ENCODE results near the gene RHOV.

DNA sequence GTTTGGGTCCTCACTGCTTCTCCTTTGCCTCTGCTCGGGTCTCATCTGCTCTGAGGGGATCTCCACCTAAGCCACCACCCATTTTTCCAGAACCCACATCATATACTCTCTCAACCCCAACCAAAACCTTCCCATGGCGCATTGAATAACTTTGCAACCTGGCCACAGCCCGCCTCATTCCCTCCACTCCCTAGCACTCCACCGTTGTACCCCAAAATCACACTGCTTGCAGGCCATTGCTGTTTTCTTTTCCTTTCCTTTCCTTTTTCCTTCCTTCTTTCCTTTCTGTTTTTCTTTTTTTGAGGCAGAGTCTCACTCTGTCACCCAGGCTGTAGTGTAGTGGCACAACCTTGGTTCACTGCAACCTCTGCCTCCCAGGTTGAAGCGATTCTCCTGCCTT lies 17.1 kb upstream of the RHOV start:
- TF ChIP-seq BHLHE40 (IDR thresholded peaks at IDR 0.05; ENCODE audit: low read depth, low read length) (no peak), RAD21 (conservative IDR thresholded peaks at IDR 0.05 in 1 of 2, IDR thresholded peaks at IDR 0.05 in 1 of 2) (no peak), RCOR1 (IDR thresholded peaks at IDR 0.05; ENCODE audit: low read depth, low read length) (no peak), RNF2 (IDR thresholded peaks at IDR 0.05; ENCODE audit: borderline replicate concordance, low read depth) (no peak)
- TF ChIP-seq, protein P1, sequence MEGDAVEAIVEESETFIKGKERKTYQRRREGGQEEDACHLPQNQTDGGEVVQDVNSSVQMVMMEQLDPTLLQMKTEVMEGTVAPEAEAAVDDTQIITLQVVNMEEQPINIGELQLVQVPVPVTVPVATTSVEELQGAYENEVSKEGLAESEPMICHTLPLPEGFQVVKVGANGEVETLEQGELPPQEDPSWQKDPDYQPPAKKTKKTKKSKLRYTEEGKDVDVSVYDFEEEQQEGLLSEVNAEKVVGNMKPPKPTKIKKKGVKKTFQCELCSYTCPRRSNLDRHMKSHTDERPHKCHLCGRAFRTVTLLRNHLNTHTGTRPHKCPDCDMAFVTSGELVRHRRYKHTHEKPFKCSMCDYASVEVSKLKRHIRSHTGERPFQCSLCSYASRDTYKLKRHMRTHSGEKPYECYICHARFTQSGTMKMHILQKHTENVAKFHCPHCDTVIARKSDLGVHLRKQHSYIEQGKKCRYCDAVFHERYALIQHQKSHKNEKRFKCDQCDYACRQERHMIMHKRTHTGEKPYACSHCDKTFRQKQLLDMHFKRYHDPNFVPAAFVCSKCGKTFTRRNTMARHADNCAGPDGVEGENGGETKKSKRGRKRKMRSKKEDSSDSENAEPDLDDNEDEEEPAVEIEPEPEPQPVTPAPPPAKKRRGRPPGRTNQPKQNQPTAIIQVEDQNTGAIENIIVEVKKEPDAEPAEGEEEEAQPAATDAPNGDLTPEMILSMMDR (IDR thresholded peaks at IDR 0.05), result no peak
- TF ChIP-seq, protein P2, sequence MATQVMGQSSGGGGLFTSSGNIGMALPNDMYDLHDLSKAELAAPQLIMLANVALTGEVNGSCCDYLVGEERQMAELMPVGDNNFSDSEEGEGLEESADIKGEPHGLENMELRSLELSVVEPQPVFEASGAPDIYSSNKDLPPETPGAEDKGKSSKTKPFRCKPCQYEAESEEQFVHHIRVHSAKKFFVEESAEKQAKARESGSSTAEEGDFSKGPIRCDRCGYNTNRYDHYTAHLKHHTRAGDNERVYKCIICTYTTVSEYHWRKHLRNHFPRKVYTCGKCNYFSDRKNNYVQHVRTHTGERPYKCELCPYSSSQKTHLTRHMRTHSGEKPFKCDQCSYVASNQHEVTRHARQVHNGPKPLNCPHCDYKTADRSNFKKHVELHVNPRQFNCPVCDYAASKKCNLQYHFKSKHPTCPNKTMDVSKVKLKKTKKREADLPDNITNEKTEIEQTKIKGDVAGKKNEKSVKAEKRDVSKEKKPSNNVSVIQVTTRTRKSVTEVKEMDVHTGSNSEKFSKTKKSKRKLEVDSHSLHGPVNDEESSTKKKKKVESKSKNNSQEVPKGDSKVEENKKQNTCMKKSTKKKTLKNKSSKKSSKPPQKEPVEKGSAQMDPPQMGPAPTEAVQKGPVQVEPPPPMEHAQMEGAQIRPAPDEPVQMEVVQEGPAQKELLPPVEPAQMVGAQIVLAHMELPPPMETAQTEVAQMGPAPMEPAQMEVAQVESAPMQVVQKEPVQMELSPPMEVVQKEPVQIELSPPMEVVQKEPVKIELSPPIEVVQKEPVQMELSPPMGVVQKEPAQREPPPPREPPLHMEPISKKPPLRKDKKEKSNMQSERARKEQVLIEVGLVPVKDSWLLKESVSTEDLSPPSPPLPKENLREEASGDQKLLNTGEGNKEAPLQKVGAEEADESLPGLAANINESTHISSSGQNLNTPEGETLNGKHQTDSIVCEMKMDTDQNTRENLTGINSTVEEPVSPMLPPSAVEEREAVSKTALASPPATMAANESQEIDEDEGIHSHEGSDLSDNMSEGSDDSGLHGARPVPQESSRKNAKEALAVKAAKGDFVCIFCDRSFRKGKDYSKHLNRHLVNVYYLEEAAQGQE (IDR thresholded peaks at IDR 0.05), result no peak
- TF ChIP-seq, protein P3, sequence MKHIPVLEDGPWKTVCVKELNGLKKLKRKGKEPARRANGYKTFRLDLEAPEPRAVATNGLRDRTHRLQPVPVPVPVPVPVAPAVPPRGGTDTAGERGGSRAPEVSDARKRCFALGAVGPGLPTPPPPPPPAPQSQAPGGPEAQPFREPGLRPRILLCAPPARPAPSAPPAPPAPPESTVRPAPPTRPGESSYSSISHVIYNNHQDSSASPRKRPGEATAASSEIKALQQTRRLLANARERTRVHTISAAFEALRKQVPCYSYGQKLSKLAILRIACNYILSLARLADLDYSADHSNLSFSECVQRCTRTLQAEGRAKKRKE (CRISPR knock-in tag; IDR thresholded peaks at IDR 0.05; ENCODE audit: low read depth), result no peak

Data from A549 (cell line).